Osteoblast (primary cell): ENCODE results near the gene COL23A1. TPM values are rescaled to one million over a fixed set of nuclear protein-coding genes. Genes with fewer than 3 reads are reported as not detected.

Experiments
- DNase-seq: peaks from one replicate; pipeline ENCODE4 v3.0.0; 2011; ENCODE audit warnings: low spot score, mixed read lengths; ENCODE audit not compliant: insufficient read length; ENCODE audit errors: missing footprints
- H2AFZ ChIP-seq: 2 replicates; pipeline ENCODE4 v1.6.0; 2011; ENCODE audit warnings: mild to moderate bottlenecking, low read length
- H3K27ac ChIP-seq: 2 replicates; pipeline ENCODE4 v1.5.1; 2011; ENCODE audit warnings: mild to moderate bottlenecking, low read depth, low read length, moderate library complexity
- H3K27me3 ChIP-seq: 2 replicates; pipeline ENCODE4 v1.6.0; 2012; ENCODE audit warnings: mild to moderate bottlenecking, control low read depth, inconsistent platforms, low read length, moderate library complexity; ENCODE audit not compliant: insufficient read depth
- H3K36me3 ChIP-seq: 2 replicates; pipeline ENCODE4 v1.5.1; 2011; ENCODE audit warnings: mild to moderate bottlenecking, low read length, control low read depth, moderate library complexity; ENCODE audit not compliant: insufficient read depth
- H3K4me1 ChIP-seq: 2 replicates; pipeline ENCODE4 v1.5.1; 2011; ENCODE audit warnings: mild to moderate bottlenecking, low read length, control low read depth, moderate library complexity; ENCODE audit not compliant: insufficient read depth
- H3K4me2 ChIP-seq: 2 replicates; pipeline ENCODE4 v1.6.0; 2011; ENCODE audit warnings: mild to moderate bottlenecking, low read length; ENCODE audit not compliant: insufficient read depth
- H3K4me3 ChIP-seq: fragments of 200-600 bp; sonication (generic); 3 replicates; pipeline ENCODE4 v1.5.1; 2012; ENCODE audit warnings: mild to moderate bottlenecking, low read length, inconsistent platforms; ENCODE audit not compliant: insufficient read depth
- H3K79me2 ChIP-seq: 2 replicates; pipeline ENCODE4 v1.6.0; 2012; ENCODE audit warnings: mild to moderate bottlenecking, low read length, control low read depth, inconsistent platforms; ENCODE audit not compliant: insufficient read depth
- H3K9me3 ChIP-seq: 2 replicates; pipeline ENCODE4 v1.5.1; 2011; ENCODE audit warnings: low read depth, low read length, control low read depth
- H4K20me1 ChIP-seq: 2 replicates; pipeline ENCODE4 v1.6.0; 2012; ENCODE audit warnings: mild to moderate bottlenecking, low read length, control low read depth; ENCODE audit not compliant: insufficient read depth
- CTCF ChIP-seq: IDR thresholded peaks from 2 replicates; pipeline ENCODE4 v1.5.1; 2011; ENCODE audit warnings: mild to moderate bottlenecking, low read depth, low read length, moderate library complexity; ENCODE audit errors: extremely low read depth
- total RNA-seq: library from RNA; depleted of rRNA; stranded (reverse); fragments of >200 nt; gene quantifications from 2 replicates; pipeline ENCODE4 v1.2.3, GENCODE V29; 2012

COL23A1 gene
- total RNA-seq, 1 donor: under 0.01 TPM

- Histone ChIP-seq H3K36me3 (no peaks in the 10 kb centered on the region), H3K27ac (no peak overlapping the region), H3K4me1 (no peaks in the 10 kb centered on the region), H3K4me3 (no peak overlapping the region), H3K9me3 (no peaks in the 10 kb centered on the region), H3K4me2 (no peak overlapping the region), H4K20me1 (no peaks in the 10 kb centered on the region), H2AFZ (no peak overlapping the region), H3K79me2 (no peaks in the 10 kb centered on the region), H3K27me3 (peaks cover 4% of the 10 kb centered on the region)
- TF ChIP-seq CTCF: no peak
- DNase-seq: peak; percentile 79
These were observed 303.7 kb downstream of the COL23A1 start for GRCh38 chr5:178286226-178287090.

- H2AFZ ChIP-seq: no peak overlapping the region
- no peak overlapping the region for H3K4me2 ChIP-seq
- H4K20me1 ChIP-seq: no peaks in the 10 kb centered on the region
- peaks cover 4% of the 10 kb centered on the region for H3K27me3 ChIP-seq
- no peaks in the 10 kb centered on the region for H3K4me1 ChIP-seq
- no peaks in the 10 kb centered on the region for H3K79me2 ChIP-seq
- TF ChIP-seq CTCF: no peak
- no peak overlapping the region for H3K27ac ChIP-seq
- peak; percentile 72 for DNase-seq
- no peaks in the 10 kb centered on the region for H3K36me3 ChIP-seq
- no peak overlapping the region for H3K4me3 ChIP-seq
- no peaks in the 10 kb centered on the region for H3K9me3 ChIP-seq
These were observed 304.6 kb downstream of the COL23A1 start for GRCh38 chr5:178285399-178286225.

- H4K20me1 ChIP-seq: no peaks in the 10 kb centered on the region
- no peaks in the 10 kb centered on the region for H3K36me3 ChIP-seq
- no peaks in the 10 kb centered on the region for H3K4me1 ChIP-seq
- H3K27me3 ChIP-seq: peaks cover 4% of the 10 kb centered on the region
- no peak overlapping the region for H2AFZ ChIP-seq
- H3K4me3 ChIP-seq: no peak overlapping the region
- no peaks in the 10 kb centered on the region for H3K79me2 ChIP-seq
- no peak overlapping the region for H3K4me2 ChIP-seq
- DNase-seq: no peak
- H3K27ac ChIP-seq: no peak overlapping the region
- no peak for TF ChIP-seq CTCF
- no peaks in the 10 kb centered on the region for H3K9me3 ChIP-seq
These were observed 305.2 kb downstream of the COL23A1 start for GRCh38 chr5:178284996-178285395.
